Sigmoid colon (tissue), 7 donors: ENCODE results near the gene PAK4. TPM values are rescaled to one million over a fixed set of nuclear protein-coding genes. Genes with fewer than 3 reads are reported as not detected.

Experiments used
- DNase-seq: peaks from one replicate; pipeline ENCODE4 v3.0.0-alpha.2; 2019
- H3K27ac ChIP-seq, 4 donors: fragments of 200-600 bp; sonication (generic); one replicate each; pipeline ENCODE4 v1.5.1; 2016 to 2019; ENCODE audit warnings: mild to moderate bottlenecking in 1 of 4
- H3K27me3 ChIP-seq, 3 donors: fragments of 200-600 bp; sonication (generic); one replicate each; pipeline ENCODE4 v1.5.1; 2019; ENCODE audit warnings: mild to moderate bottlenecking in 1 of 3
- H3K36me3 ChIP-seq, 4 donors: fragments of 200-600 bp; sonication (generic); one replicate each; pipeline ENCODE4 v1.5.1; 2016 to 2019
- H3K4me1 ChIP-seq, 4 donors: fragments of 200-600 bp; sonication (generic); one replicate each; pipeline ENCODE4 v1.5.1; 2017 to 2019
- H3K4me3 ChIP-seq, 4 donors: fragments of 200-600 bp; sonication (generic); one replicate each; pipeline ENCODE4 v1.5.1; 2017 to 2019; ENCODE audit warnings: mild to moderate bottlenecking in 2 of 4, moderate library complexity in 1 of 4
- H3K9me3 ChIP-seq, 4 donors: fragments of 200-600 bp in 3 of 4; sonication (generic) in 3 of 4; one replicate each; pipeline versions ENCODE4 v1.5.1 to v1.6.1; 2013 to 2019
- EP300 ChIP-seq, 4 donors: sonication (generic); formaldehyde crosslinking; IDR thresholded peaks; one replicate each; pipeline ENCODE4 v1.6.1; 2017; ENCODE audit warnings: antibody characterized with exemption in 4 of 4
- POLR2A ChIP-seq, 2 donors: fragments of 450-650 bp; IDR thresholded peaks; one replicate each; pipeline ENCODE4 v1.6.1; 2016; ENCODE audit warnings: antibody characterized with exemption in 2 of 2, mild to moderate bottlenecking in 2 of 2, moderate library complexity in 2 of 2
- POLR2AphosphoS5 ChIP-seq, 4 donors: sonication (generic); formaldehyde crosslinking; IDR thresholded peaks; one replicate each; pipeline ENCODE4 v1.6.1; 2017; ENCODE audit warnings: antibody characterized with exemption in 4 of 4
- WGBS, 2 donors: extraction: QIAGEN DNeasy Blood & Tissue Kit; methylation state at CpG; one replicate each; pipeline ENCODE4 v1.1.7; 2013; 5-methylcytosine and 5-hydroxymethylcytosine counted together
- intact Hi-C: fragments of 100-400 bp; cut with DNase I; formaldehyde crosslinking; loops from one replicate; pipeline ENCODE4 v1.15.1; 2023
- polyA plus RNA-seq, 3 donors: library from polyadenylated mRNA; stranded (reverse); fragments of 200-250 nt; gene quantifications; one replicate each; pipeline ENCODE4 v1.2.3, GENCODE V29; 2013
- total RNA-seq, 4 donors: library from RNA; depleted of rRNA; stranded (reverse); fragments of >200 nt; gene quantifications; one replicate each; pipeline ENCODE4 v1.1.0, GENCODE V29; 2016
- TF ChIP-seq, protein P1 (sequence below), 4 experiments: fragments of 450-650 bp in 3 of 4; fragments of 200-600 bp in 1 of 4; IDR thresholded peaks; one replicate each; pipeline ENCODE4 v1.5.1; 2016 to 2019; ENCODE audit warnings: antibody characterized with exemption in 4 of 4, mild to moderate bottlenecking in 3 of 4, moderate library complexity in 2 of 4
- donor health status: healthy with polysubstance abuse.
- donor health status: Bipolar disorder and iron deficiency.
- donor health status: healthy.

PAK4 gene
- total and polyA plus RNA-seq, 7 donors = 6.2 to 62.0 (median 27.1) TPM

DNA sequence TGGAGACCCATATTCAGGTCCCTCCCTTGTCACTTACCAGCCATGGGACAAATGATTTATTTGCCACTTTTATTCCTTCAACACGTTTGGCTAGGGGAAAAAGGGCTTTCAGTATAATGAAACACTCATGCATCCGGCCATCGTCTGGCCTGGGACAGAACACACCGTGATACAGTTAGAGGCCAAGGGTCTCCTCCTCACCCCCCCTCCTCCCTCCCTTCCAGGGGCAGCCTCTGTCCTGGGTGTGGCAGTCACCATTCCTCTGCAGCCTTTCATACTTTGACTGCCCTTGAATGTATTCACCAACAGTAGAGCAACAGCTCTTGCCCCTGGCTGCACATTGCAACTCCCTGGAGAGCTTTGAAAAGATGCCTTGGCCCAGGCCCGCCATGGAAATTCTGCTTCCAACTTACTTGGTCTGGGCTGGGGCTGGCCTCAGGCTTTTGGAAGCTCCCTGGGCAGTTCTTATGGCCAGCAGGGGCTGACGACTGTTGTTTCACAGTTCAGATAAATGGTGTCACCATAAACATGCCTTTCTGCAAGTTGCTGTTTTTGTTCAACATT is 3.0 kb downstream of the PAK4 start:
- 16 to 53% methylated on average over 6 of the region's 6 CpGs for WGBS, 2 donors

DNA sequence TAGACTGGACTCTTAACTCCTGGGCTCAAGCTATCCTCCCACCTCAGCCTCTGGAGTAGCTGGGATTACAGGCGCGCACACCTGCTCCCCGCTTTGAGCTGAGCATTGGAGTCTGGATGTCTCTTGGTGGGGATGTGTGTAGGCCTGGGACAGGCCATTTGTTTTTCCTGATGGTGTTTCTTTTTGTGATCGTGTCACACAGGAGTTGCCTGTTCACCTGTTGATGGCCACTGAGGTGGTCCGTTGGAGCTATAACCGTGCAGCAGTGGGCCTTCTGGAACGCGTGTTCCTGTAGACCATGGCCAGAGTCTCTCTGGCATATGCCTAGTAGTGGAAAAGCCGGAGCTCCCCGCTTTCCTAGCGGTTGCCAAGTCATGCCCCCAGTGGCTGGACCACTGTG is 3.5 kb downstream of the PAK4 start:
- no peak for DNase-seq
- WGBS, 2 donors = 91 to 93% methylated on average over 11 of the region's 11 CpGs
- Histone ChIP-seq H3K27me3 (no peaks in the 10 kb centered on the region), H3K4me3 (no peak overlapping the region), H3K9me3 (no peaks in the 10 kb centered on the region), H3K27ac (peak overlapping the region in 2 of 4 donors; percentile 4 to 87), H3K36me3 (no peaks in the 10 kb centered on the region), H3K4me1 (peaks cover 0 to 86% (median 84%) of the 10 kb centered on the region in 4 donors)
- TF ChIP-seq, protein P1, sequence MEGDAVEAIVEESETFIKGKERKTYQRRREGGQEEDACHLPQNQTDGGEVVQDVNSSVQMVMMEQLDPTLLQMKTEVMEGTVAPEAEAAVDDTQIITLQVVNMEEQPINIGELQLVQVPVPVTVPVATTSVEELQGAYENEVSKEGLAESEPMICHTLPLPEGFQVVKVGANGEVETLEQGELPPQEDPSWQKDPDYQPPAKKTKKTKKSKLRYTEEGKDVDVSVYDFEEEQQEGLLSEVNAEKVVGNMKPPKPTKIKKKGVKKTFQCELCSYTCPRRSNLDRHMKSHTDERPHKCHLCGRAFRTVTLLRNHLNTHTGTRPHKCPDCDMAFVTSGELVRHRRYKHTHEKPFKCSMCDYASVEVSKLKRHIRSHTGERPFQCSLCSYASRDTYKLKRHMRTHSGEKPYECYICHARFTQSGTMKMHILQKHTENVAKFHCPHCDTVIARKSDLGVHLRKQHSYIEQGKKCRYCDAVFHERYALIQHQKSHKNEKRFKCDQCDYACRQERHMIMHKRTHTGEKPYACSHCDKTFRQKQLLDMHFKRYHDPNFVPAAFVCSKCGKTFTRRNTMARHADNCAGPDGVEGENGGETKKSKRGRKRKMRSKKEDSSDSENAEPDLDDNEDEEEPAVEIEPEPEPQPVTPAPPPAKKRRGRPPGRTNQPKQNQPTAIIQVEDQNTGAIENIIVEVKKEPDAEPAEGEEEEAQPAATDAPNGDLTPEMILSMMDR (IDR thresholded peaks at IDR 0.05) = no peak
- TF ChIP-seq POLR2A (IDR thresholded peaks at IDR 0.05) (no peak), POLR2AphosphoS5 (IDR thresholded peaks at IDR 0.05) (no peak)
- intact Hi-C loops = loop anchor here (5.0 to 10.0 kb wide), 3 partner anchors 306 to 794 kb away; partner anchors contain the start of genes CATSPERG, EID2B and RPS16

More for the DNA sequence above, 3.0 kb downstream of the PAK4 start:
- H3K4me1 ChIP-seq = peaks cover 0 to 81% (median 80%) of the 10 kb centered on the region in 4 donors
- no peaks in the 10 kb centered on the region for H3K36me3 ChIP-seq
- no peak for DNase-seq
- TF ChIP-seq EP300 (IDR thresholded peaks at IDR 0.05) (no peak), POLR2A (IDR thresholded peaks at IDR 0.05) (no peak), POLR2AphosphoS5 (IDR thresholded peaks at IDR 0.05) (no peak)
- TF ChIP-seq, protein P1 (IDR thresholded peaks at IDR 0.05) = no peak
- no peaks in the 10 kb centered on the region for H3K27me3 ChIP-seq
- H3K9me3 ChIP-seq = no peaks in the 10 kb centered on the region
- H3K27ac ChIP-seq = peak overlapping the region; percentile 4 to 90 (median 87)
- H3K4me3 ChIP-seq = no peak overlapping the region
- intact Hi-C loops = loop anchor here (5.0 to 10.0 kb wide), 3 partner anchors 306 to 794 kb away; partner anchors contain the start of genes CATSPERG, EID2B and RPS16

DNA sequence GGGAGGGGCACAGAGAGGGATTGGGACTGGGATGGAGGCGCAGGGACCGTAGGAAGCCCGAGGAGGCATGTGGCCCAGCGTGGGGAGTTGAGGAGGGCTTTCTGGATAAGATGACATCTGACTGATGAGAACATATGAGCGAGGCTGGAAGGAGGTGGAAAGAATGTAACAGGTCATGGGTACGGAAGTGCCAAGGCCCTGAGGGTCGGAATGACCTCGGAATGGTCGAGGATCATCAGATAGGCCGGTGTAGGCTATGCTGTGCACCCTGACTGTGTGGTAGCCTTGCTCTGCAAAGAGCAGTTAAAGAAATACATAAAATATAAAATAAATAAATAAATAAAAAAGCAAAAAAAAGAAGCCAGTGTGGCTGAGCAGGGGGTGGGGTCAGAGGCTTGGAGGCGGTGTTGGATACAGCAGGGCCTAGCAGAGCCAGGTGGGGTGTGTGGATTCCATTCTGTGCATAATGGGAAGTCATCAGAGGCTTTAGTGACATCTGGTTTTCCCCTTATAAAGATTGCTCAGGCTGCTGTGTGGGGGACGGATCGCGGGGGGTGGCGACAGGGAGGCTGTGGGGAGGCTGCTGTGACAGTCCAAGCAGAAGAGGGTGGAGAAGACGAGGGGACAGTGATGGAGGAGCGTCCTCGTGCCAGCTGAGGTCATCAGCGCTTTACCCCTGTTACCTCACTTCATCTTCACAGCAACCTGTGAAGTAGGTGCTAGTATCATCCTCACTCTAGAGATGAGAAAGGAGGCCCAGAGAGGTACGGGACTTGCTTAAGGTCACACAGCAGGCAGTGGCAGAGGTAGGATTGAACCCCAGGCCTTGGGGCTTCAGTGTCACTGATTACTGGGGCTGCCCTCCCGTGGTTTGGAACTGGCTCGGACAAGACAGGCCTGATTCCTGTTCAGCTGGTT is 5.0 kb downstream of the PAK4 start:
- Histone ChIP-seq H3K4me3 (no peak overlapping the region), H3K4me1 (peaks cover 0 to 79% (median 78%) of the 10 kb centered on the region in 4 donors), H3K36me3 (no peaks in the 10 kb centered on the region), H3K27ac (peak overlapping the region; percentile 41 to 64 (median 45)), H3K27me3 (no peaks in the 10 kb centered on the region), H3K9me3 (no peaks in the 10 kb centered on the region)
- no peak for TF ChIP-seq POLR2A (IDR thresholded peaks at IDR 0.05)
- TF ChIP-seq, protein P1 (IDR thresholded peaks at IDR 0.05) = no peak
- no peak for TF ChIP-seq POLR2AphosphoS5 (IDR thresholded peaks at IDR 0.05)
- no peak for TF ChIP-seq EP300 (IDR thresholded peaks at IDR 0.05)
- DNase-seq = no peak
- intact Hi-C loops = no loop called here
- WGBS, 2 donors = 81 to 83% methylated on average over 22 of the region's 22 CpGs

DNA sequence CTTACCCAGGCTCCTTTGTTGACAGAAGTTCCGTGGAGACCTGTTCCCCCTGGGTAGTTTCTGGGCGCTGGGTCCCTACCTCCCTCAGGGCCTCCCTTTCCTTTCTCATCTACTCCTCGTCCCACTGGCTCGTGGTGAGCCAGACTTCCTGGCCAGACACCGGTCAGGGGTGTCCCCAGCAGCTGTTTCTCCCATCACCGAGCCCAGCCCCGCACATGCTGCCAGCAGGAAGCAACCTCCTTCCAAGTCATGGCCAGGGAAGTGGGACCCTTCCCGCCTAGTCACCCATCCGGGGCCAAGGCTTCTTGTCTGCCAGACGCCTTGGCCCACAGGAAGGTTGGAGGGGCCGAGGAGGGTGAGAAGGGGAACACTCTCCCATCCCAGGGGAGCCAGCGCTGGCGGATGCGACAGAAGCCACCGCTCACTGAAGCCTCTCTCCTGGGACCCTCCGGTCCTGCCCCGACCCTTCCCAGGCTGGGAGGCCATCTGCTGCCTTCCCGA is 5.7 kb downstream of the PAK4 start:
- DNase-seq = peak; percentile 79
- Histone ChIP-seq H3K27me3 (no peaks in the 10 kb centered on the region), H3K27ac (peak overlapping the region; percentile 41 to 64 (median 45)), H3K9me3 (no peaks in the 10 kb centered on the region), H3K4me1 (peaks cover 0 to 80% (median 75%) of the 10 kb centered on the region in 4 donors), H3K36me3 (no peaks in the 10 kb centered on the region), H3K4me3 (peak overlapping the region in 1 of 4 donors; percentile 4)
- 48 to 61% methylated on average over 18 of the region's 18 CpGs for WGBS, 2 donors
- TF ChIP-seq EP300 (IDR thresholded peaks at IDR 0.05) = no peak
- TF ChIP-seq POLR2AphosphoS5 (IDR thresholded peaks at IDR 0.05) = peak in 1 of 4 donors; percentile 10
- TF ChIP-seq, protein P1 (IDR thresholded peaks at IDR 0.05) = no peak
- intact Hi-C loops = no loop called here
